Cardiac septum (tissue), 1 donor: ENCODE data around the gene LIN28B. TPM values are rescaled to one million over a fixed set of nuclear protein-coding genes. Genes with fewer than 3 reads are reported as not detected.
"Not testable (repeated sequence)": the region's sequence is repeated elsewhere in the genome, so short reads cannot be mapped to it uniquely, and the experiment has no call there.

Experiments used
- DNase-seq: peaks from one replicate; pipeline ENCODE4 v3.0.0-alpha.2; 2020; ENCODE audit warnings: low spot score
- intact Hi-C: fragments of 100-400 bp; cut with DNase I; formaldehyde crosslinking; loops from one replicate; pipeline ENCODE4 v1.14.0; 2022
- total RNA-seq: library from RNA; stranded (reverse); fragmentation: NEBNext Ultra II Directional; extraction: Animal tissue kit (Norgen Biotek cat#: 25700); gene quantifications from one replicate; pipeline ENCODE4 v1.2.1, GENCODE V29; 2021
- donor health status: DM: no; HTN: no; CAD: no.

The LIN28B gene
- total RNA-seq, 1 donor from 2014 or later = not detected

- intact Hi-C loops = no loop called here
- DNase-seq = no peak
These were observed 100.3 kb downstream of the LIN28B start for GRCh38 chr6:105057160-105057559.

DNA sequence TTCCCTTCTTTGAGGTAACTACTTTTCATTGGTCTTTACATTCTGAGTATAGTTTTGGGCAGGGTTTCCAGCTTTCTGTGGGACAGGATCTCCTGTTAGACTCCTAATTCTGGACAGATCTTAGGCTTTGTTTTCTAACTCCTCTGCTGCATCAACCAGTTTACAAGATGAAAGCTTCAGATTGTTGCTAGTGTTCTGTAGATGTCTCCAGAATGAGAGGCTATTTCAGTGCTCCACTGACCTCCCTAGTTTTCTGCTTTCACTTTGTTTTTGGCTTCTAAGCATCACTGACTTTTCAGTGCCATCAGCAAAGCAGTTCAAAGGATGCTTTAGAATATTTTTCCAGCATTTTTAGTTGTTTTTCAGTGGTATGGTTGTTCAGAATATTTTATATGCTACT is 101.4 kb downstream of the LIN28B start:
- intact Hi-C loops = no loop called here
- DNase-seq = no peak

GRCh38 chr6:105058846-105059245 is 101.9 kb downstream of the LIN28B start:
- no peak for DNase-seq
- intact Hi-C loops = no loop called here

DNA sequence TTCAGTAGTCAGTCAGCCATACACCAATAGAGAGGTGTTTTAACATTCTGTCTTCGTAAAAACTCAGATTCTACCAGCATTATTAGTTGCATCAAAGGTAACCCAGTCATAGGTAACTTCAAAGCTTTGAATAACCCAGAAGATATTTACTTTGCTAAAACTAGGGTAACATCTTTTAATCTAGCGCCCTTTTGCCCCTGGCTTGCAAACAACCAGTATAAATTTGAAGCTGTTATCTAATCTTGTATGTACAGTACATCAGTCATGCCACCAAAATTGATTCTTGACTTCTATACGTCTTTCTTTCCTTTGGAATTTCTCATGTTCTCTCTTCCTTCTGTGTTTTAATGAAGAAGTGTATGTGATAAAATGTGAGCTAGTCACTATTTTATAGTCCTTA is 109.3 kb downstream of the LIN28B start:
- intact Hi-C loops = no loop called here
- DNase-seq = no peak

GRCh38 chr6:105066836-105067235 is 109.9 kb downstream of the LIN28B start:
- no peak for DNase-seq
- intact Hi-C loops = no loop called here

DNA sequence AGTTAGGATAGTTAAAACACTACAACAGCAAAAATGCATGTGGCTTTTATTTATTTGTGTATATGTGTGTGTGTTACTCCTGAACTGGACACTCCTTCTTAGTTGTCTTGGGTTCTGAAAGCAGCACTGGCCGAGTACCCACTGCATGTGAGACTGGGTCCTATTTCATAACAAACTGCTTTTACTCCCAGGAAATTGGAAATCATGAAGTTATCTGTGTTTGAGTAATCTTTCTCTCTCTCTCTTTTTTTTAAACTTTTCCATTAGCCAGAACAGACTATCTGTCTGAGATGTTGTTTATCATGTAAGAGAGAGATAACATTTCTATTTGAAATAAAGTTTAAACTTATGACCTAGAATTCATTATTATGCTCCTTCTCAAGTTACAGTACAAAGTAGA is 110.4 kb downstream of the LIN28B start:
- intact Hi-C loops = no loop called here
- no peak for DNase-seq

GRCh38 chr6:105068407-105068806 is 111.5 kb downstream of the LIN28B start:
- DNase-seq = no peak
- intact Hi-C loops = no loop called here

DNA sequence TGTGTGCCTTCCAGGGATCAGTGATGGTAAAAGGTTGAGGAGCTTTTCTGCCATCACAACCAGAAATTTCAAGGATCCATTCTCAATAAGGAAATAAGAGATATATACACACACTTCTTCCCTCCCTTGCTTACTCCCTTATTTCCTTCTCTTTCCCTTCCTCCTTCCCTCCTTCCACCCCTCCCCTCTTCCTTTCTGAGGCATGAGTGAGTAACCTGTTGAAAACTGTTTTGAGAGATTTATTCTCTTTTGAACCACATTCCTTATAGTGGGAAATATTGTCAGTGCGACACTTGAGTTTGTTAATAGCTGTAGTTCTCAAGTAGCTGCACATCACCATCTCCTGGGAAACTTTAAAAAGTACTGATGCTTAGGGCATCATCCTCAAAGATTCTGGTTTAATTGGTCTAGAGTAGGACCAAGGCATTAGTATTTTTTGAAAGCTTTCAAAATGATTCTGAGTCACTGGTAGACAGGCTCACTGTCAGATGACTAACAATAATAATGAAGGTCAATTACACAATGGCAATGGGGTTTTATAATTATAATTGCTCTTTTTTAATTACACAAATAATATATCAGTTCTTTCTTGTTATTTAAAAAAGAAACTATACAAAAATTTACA is 113.0 kb downstream of the LIN28B start:
- no peak for DNase-seq

GRCh38 chr6:105072798-105073199 is 115.9 kb downstream of the LIN28B start:
- no peak for DNase-seq
- intact Hi-C loops = no loop called here

More for the DNA sequence above, 113.0 kb downstream of the LIN28B start:
- intact Hi-C loops = no loop called here

GRCh38 chr6:105075210-105075609 is 118.3 kb downstream of the LIN28B start:
- intact Hi-C loops = no loop called here
- DNase-seq = no peak

DNA sequence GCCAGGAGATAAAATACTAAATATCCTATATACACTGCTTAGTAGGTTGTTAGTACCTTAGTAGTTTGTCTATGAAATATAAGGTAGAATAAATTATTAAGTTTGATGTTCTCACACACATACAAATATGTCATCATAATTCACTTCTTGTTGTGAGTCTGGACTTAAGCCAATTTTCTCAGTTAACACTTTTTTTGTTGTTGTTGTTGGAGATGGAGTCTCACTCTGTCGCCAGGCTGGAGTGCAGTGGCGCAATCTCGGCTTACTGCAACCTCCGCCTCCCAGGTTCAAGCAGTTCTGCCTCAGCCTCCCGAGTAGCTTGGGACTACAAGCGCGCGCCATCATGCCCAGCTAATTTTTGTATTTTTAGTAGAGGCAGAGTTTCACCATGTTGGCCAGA is 119.5 kb downstream of the LIN28B start:
- DNase-seq, intact Hi-C loops: not testable (repeated sequence)

DNA sequence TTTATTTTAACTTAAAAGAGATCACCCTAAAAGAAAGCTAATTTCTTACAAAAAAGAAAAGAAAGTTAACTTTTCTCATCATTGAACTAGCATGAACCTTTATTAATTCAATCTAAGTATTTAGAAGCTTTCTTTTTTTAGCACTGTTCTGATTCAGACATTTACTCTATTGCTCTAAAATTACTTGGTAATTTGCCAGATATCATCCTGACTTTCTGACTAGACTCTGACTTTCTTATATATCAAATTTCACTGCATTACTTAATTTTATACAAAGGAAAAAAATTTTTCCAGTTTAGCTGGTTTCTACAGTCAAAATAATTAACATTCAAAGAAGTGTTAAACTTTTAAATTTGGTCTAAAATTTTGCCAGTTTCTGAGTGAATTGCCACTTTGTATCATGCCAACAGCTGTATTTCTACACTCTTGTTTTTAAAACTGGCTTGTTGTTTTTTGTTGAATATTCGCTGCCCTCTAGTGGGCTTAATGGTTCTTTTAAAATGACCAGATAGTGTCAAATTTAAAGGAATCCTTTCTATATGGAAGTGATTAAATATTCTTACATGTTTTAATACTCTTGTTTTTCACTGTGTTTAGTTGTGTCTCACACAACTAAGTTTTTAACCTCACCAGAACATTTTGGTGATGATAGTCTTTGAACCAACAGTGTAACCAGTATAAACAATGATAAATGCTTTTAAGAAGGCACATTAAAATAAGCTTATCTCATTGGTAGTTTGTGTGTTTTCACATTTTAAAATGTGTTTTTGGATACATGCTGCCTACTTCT is 120.9 kb downstream of the LIN28B start:
- intact Hi-C loops = no loop called here
- no peak for DNase-seq

DNA sequence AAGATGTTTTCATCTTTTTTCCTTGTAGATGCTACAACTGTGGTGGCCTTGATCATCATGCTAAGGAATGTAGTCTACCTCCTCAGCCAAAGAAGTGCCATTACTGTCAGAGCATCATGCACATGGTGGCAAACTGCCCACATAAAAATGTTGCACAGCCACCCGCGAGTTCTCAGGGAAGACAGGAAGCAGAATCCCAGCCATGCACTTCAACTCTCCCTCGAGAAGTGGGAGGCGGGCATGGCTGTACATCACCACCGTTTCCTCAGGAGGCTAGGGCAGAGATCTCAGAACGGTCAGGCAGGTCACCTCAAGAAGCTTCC is 121.4 kb downstream of the LIN28B start:
- no peak for DNase-seq
- intact Hi-C loops = no loop called here

DNA sequence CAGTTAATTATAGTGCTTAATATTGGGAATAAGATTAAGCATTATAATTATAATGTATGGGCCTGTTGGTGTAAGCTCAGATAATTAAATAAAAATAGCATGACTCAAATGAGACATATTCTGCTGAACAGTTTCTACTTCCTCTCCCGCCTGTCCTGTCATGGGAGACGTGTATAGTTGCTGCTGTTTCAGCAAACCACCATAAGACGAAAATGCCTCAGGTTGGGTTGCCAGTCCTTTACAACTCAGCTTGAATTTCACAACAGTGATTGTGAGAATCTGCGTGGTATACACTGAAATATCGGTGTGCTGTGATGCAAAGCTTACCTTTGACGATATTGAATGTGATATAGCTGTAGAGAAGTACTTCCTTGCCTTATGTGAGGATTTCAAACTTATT is 123.4 kb downstream of the LIN28B start:
- DNase-seq = no peak
- intact Hi-C loops = no loop called here

GRCh38 chr6:105081662-105082061 is 124.8 kb downstream of the LIN28B start:
- intact Hi-C loops, DNase-seq: not testable (repeated sequence)

- intact Hi-C loops = loop anchor here (1.0 to 5.0 kb wide), 3 partner anchors 275 to 336 kb away; partner anchors contain the start of gene PREP
- no peak for DNase-seq
These were observed 130.8 kb downstream of the LIN28B start for GRCh38 chr6:105087571-105088211.

GRCh38 chr6:105091140-105091829 is 134.4 kb downstream of the LIN28B start:
- DNase-seq = no peak
- intact Hi-C loops = no loop called here

DNA sequence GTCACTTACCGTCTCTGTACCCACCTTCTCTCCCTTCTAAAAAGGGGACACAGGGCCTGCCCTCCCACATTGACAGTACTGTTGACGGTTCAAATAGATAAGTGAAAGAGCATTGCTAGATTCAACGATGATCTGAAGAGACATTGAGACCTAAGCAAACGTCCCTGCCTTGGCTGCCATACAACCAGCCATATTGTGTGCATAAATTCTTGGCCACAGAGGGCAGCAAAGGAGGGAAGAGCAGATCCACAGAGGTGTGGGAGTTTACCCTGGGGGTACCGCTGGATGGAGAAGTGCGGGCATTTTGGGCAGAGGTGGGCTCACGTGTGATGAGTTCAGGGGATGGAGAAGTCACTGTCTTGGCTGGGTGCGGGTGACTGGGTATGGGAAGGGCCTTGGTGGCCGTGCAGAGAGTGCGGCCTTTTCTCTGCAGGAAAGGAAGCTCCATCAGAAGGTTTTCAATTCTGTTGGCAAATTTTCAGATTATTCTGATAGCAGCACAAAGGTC is 137.3 kb downstream of the LIN28B start:
- DNase-seq = no peak
- intact Hi-C loops = no loop called here

- intact Hi-C loops = no loop called here
- no peak for DNase-seq
These were observed 138.2 kb downstream of the LIN28B start for GRCh38 chr6:105095139-105095538.

GRCh38 chr6:105097288-105097687 is 140.4 kb downstream of the LIN28B start:
- no peak for DNase-seq
- intact Hi-C loops = no loop called here
